Type B pancreatic cell (in vitro differentiated cells): Measurements from ENCODE around the gene CERS4. TPM values are rescaled to one million over a fixed set of nuclear protein-coding genes. Genes with fewer than 3 reads are reported as not detected.

Source experiments
- DNase-seq: peaks from one replicate; pipeline ENCODE4 v3.0.0; 2021; ENCODE audit warnings: mixed read lengths; ENCODE audit not compliant: unreplicated experiment; ENCODE audit errors: extremely low spot score
- H3K27ac Mint-ChIP-seq: 2 replicates; pipeline ENCODE4 v1.8.0; 2021; ENCODE audit warnings: mild to moderate bottlenecking, mixed read lengths
- H3K27me3 Mint-ChIP-seq: 2 replicates; pipeline ENCODE4 v1.8.0; 2021; ENCODE audit warnings: mixed read lengths
- H3K36me3 Mint-ChIP-seq: 2 replicates; pipeline ENCODE4 v1.8.0; 2021; ENCODE audit warnings: mixed read lengths
- H3K4me1 Mint-ChIP-seq: one replicate; pipeline ENCODE4 v1.8.0; 2021; ENCODE audit warnings: mixed read lengths; ENCODE audit not compliant: unreplicated experiment
- H3K4me3 Mint-ChIP-seq: 2 replicates; pipeline ENCODE4 v1.8.0; 2021; ENCODE audit warnings: mild to moderate bottlenecking, mixed read lengths
- H3K9me3 Mint-ChIP-seq: 2 replicates; pipeline ENCODE4 v1.8.0; 2021; ENCODE audit warnings: mixed read lengths
- CTCF ChIP-seq: fragments of 200-600 bp; sonication (generic); conservative IDR thresholded peaks from 2 replicates; pipeline ENCODE4 v1.5.0; 2021; ENCODE audit warnings: antibody characterized with exemption, mild to moderate bottlenecking
- total RNA-seq: library from RNA; stranded (reverse); gene quantifications from 2 replicates; pipeline ENCODE4 v1.2.1, GENCODE V29; 2021; ENCODE audit warnings: low replicate concordance

The CERS4 gene
- total RNA-seq, 1 donor from 2014 or later: 52.8 TPM

DNA sequence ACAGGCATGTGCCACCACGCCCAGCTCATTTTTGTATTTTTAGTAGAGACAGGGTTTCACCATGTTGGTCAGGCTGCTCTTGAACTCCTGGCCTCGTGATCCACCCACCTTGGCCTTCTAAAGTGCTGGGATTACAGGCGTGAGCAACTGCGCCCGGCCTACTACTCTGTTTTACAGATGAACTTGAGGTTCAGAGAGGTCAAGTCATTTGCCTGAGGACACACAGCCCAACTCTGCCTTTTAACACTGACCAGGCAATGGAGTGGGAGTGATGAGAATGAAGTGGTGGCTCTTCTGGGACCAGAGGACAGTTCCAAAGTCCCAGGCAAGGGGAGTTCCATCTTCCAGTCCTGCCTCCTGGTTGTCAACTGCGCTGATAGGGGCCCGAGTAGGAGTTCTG, 41.4 kb downstream of the CERS4 start:
- Mint-ChIP-seq H3K9me3 (no peaks in the 10 kb centered on the region), H3K27me3 (no peaks in the 10 kb centered on the region), H3K36me3 (peaks cover 22% of the 10 kb centered on the region), H3K4me1 (peaks cover 9% of the 10 kb centered on the region), H3K27ac (no peak overlapping the region), H3K4me3 (no peak overlapping the region)
- no peak for DNase-seq
- no peak for TF ChIP-seq CTCF

DNA sequence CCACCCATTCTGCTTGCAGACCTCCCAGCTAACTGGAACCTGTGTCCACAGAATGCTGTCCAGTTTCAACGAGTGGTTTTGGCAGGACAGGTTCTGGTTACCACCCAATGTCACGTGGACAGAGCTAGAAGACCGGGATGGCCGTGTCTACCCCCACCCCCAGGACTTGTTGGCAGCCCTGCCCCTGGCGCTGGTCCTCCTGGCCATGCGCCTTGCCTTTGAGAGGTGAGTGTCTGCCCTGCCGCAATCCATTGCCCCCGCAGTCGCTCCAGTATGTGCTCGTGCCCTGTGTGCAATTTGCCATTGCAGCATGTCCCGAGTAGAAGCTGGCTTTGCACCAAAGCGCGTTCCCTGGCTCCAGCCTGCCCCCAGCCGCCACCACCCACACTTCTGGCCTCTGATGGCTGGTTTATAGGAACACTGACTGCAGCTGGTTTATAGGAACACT, 41.9 kb downstream of the CERS4 start:
- H3K4me1 Mint-ChIP-seq: peaks cover 9% of the 10 kb centered on the region
- no peaks in the 10 kb centered on the region for H3K9me3 Mint-ChIP-seq
- no peak overlapping the region for H3K27ac Mint-ChIP-seq
- H3K4me3 Mint-ChIP-seq: no peak overlapping the region
- H3K27me3 Mint-ChIP-seq: no peaks in the 10 kb centered on the region
- peaks cover 22% of the 10 kb centered on the region for H3K36me3 Mint-ChIP-seq
- TF ChIP-seq CTCF: no peak
- DNase-seq: no peak

DNA sequence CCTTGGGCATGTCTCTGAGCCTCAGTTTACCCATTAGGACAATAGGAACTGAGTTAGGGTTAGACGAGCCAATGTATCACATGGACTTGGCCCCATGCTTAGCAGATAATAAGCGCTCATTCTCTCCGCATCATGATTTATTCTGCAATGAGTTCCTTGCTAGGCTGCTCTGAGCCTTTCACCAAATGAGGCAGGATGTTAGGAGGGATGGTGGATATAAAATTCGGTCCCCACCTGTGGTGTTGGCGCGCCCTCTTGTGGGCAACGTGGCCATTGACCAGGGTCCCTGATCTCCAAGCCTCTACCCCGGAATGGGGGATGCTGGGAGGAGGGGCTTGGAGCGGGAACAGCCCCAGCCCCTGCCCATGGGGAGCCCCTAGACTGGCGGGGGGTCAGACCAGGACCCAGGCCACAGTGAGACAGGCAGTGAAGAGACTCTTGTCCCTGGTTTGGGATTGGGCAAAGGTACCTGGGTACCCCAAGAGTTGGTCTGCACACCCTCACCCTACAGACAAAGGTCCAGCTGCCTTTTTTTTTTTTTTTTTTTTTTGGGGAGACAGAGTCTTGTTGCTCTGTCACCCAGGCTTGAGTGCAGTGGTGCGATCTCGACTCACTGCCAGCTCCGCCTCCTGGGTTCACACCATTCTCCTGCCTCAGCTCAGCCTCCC, 43.9 kb downstream of the CERS4 start:
- DNase-seq: peak; percentile 93
- H3K4me3 Mint-ChIP-seq: no peak overlapping the region
- no peaks in the 10 kb centered on the region for H3K9me3 Mint-ChIP-seq
- peaks cover 15% of the 10 kb centered on the region for H3K36me3 Mint-ChIP-seq
- TF ChIP-seq CTCF: peak; percentile 97
- no peaks in the 10 kb centered on the region for H3K27me3 Mint-ChIP-seq
- no peak overlapping the region for H3K27ac Mint-ChIP-seq
- H3K4me1 Mint-ChIP-seq: peaks cover 4% of the 10 kb centered on the region

DNA sequence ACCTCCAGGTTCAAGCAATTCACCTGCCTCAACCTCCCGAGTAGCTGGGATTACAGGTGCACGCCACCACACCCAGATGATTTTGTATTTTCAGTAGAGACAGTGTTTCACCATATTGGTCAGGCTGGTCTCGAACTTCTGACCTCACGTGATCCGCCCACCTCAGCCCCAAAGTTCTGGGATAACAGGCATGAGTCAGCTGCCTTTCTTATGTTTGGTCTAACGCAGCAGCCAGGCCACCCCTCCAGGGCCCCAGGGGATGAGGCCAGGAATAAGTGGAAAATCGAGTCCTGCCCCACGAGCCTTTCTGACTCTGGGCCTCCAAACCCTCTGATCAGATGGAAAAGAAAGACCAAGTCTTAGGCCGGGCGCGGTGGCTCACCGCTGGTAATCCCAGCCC, 44.5 kb downstream of the CERS4 start:
- Mint-ChIP-seq H3K27ac (no peak overlapping the region), H3K4me1 (peaks cover 4% of the 10 kb centered on the region)

DNA sequence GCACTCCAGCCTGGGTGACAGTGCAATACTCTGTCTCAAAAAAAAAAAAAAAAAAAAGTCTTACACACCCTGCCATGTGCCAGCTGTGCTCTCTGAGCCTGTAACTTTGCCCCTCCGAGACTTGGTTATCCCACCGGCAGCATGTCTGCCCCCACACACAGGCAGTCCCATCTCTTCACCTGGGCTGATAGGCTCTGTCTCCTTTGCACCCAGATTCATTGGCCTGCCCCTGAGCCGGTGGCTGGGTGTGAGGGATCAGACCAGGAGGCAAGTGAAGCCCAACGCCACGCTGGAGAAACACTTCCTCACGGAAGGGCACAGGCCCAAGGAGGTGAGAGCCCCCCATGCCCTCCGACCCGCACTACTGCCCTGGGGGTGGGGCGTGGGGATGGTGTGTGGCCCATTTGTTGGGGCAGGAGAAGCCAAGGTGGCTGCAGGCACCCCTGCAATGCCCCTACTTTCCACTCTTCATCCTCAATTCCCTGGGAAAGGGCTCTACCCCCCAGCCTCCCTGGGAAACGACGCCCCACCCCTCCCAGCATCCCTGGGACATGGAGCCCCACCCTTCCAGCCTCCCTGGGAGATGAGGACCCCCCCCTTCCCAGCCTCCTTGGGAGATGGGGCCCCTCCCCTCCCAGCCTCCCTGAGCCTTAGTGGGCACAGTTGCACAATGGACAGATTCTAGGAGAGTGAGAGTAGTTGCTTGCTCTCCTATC, 45.3 kb downstream of the CERS4 start:
- H3K4me3 Mint-ChIP-seq: no peak overlapping the region
- H3K36me3 Mint-ChIP-seq: peaks cover 4% of the 10 kb centered on the region

More for the DNA sequence above, 44.5 kb downstream of the CERS4 start:
- no peak for DNase-seq
- no peak for TF ChIP-seq CTCF
- no peaks in the 10 kb centered on the region for H3K27me3 Mint-ChIP-seq
- H3K36me3 Mint-ChIP-seq: peaks cover 9% of the 10 kb centered on the region
- no peak overlapping the region for H3K4me3 Mint-ChIP-seq
- no peaks in the 10 kb centered on the region for H3K9me3 Mint-ChIP-seq

More for the DNA sequence above, 45.3 kb downstream of the CERS4 start:
- DNase-seq: no peak
- Mint-ChIP-seq H3K9me3 (no peaks in the 10 kb centered on the region), H3K27me3 (no peaks in the 10 kb centered on the region), H3K27ac (no peak overlapping the region), H3K4me1 (peaks cover 4% of the 10 kb centered on the region)
- TF ChIP-seq CTCF: no peak
